Ishikawa (cell line): ENCODE results near the gene TYR.

Experiments
- CEBPB ChIP-seq: IDR thresholded peaks from 2 replicates; pipeline ENCODE4 v1.6.1; 2012
- CREB1 ChIP-seq: IDR thresholded peaks from 2 replicates; pipeline ENCODE4 v1.6.1; 2012; ENCODE audit warnings: low read depth
- EGR1 ChIP-seq: IDR thresholded peaks from 2 replicates; pipeline ENCODE4 v1.6.1; 2012
- EP300 ChIP-seq: IDR thresholded peaks from 2 replicates; pipeline ENCODE4 v1.6.1; 2012; ENCODE audit warnings: borderline replicate concordance
- FOXM1 ChIP-seq: IDR thresholded peaks from 2 replicates; pipeline ENCODE4 v1.6.1; 2012; ENCODE audit warnings: low read depth, borderline replicate concordance
- MAX ChIP-seq: IDR thresholded peaks from 2 replicates; pipeline ENCODE4 v1.6.1; 2012
- NFIC ChIP-seq: IDR thresholded peaks from 2 replicates; pipeline ENCODE4 v1.6.1; 2012
- RAD21 ChIP-seq: IDR thresholded peaks from 2 replicates; pipeline ENCODE4 v1.6.1; 2012; ENCODE audit warnings: low read depth
- REST ChIP-seq: IDR thresholded peaks from 2 replicates; pipeline ENCODE4 v1.6.1; 2012; ENCODE audit warnings: low read depth, mild to moderate bottlenecking
- TAF1 ChIP-seq: IDR thresholded peaks from 2 replicates; pipeline ENCODE4 v1.6.1; 2012; ENCODE audit warnings: low read depth, mild to moderate bottlenecking
- TCF12 ChIP-seq: IDR thresholded peaks from 2 replicates; pipeline ENCODE4 v1.6.1; 2012; ENCODE audit warnings: low read depth
- TEAD4 ChIP-seq: IDR thresholded peaks from 2 replicates; pipeline ENCODE4 v1.6.1; 2012
- USF1 ChIP-seq: IDR thresholded peaks from 2 replicates; pipeline ENCODE4 v1.6.1; 2012
- YY1 ChIP-seq: IDR thresholded peaks from 2 replicates; pipeline ENCODE4 v1.6.1; 2012; ENCODE audit warnings: low read depth
- ZBTB7A ChIP-seq: IDR thresholded peaks from 2 replicates; pipeline ENCODE4 v1.6.1; 2012; ENCODE audit warnings: low read depth

Gene TYR

GRCh38 chr11:89184021-89184420 is 6.3 kb downstream of the TYR start:
- no peak for TF ChIP-seq FOXM1
- no peak for TF ChIP-seq REST
- no peak for TF ChIP-seq CREB1
- no peak for TF ChIP-seq TEAD4
- no peak for TF ChIP-seq RAD21
- TF ChIP-seq NFIC = no peak
- TF ChIP-seq ZBTB7A = no peak

GRCh38 chr11:89189776-89190175 is 12.1 kb downstream of the TYR start:
- TF ChIP-seq MAX = no peak

- TF ChIP-seq USF1 (no peak), CREB1 (no peak), RAD21 (no peak), EP300 (no peak), NFIC (no peak), TAF1 (no peak), MAX (no peak), ZBTB7A (no peak), CEBPB (no peak), YY1 (no peak), TEAD4 (no peak), EGR1 (no peak), TCF12 (no peak), REST (no peak), FOXM1 (no peak)
Measured at GRCh38 chr11:89201138-89201537, 23.5 kb downstream of the TYR start.

- TF ChIP-seq NFIC = no peak
- no peak for TF ChIP-seq ZBTB7A
- no peak for TF ChIP-seq CREB1
- TF ChIP-seq CEBPB = no peak
- no peak for TF ChIP-seq EGR1
- TF ChIP-seq TCF12 = no peak
- TF ChIP-seq YY1 = no peak
Measured at GRCh38 chr11:89203814-89204213, 26.1 kb downstream of the TYR start.

- TF ChIP-seq TAF1 (no peak), RAD21 (peak; percentile 16)
Measured at GRCh38 chr11:89205378-89205777, 27.7 kb downstream of the TYR start.

- no peak for TF ChIP-seq USF1
Measured at GRCh38 chr11:89220684-89221339, 43.1 kb downstream of the TYR start.

GRCh38 chr11:89235083-89235482 is 57.4 kb downstream of the TYR start:
- TF ChIP-seq EGR1 (no peak), USF1 (no peak), RAD21 (no peak), MAX (no peak), TEAD4 (no peak), CREB1 (no peak), TCF12 (no peak), CEBPB (no peak), YY1 (no peak), ZBTB7A (no peak), EP300 (no peak), TAF1 (no peak), FOXM1 (no peak), REST (no peak), NFIC (no peak)
